GM19467 (cell line): ENCODE measurements around the gene KLKB1.
"Not testable (repeated sequence)": the region's sequence is repeated elsewhere in the genome, so short reads cannot be mapped to it uniquely, and the experiment has no call there.

Source experiments
- ATAC-seq: cut with Tn5 transposase; IDR thresholded peaks from one replicate; pipeline ENCODE4 v1.9.1; 2021; ENCODE audit warnings: mild to moderate bottlenecking, moderate library complexity; ENCODE audit not compliant: unreplicated experiment

KLKB1 gene

DNA sequence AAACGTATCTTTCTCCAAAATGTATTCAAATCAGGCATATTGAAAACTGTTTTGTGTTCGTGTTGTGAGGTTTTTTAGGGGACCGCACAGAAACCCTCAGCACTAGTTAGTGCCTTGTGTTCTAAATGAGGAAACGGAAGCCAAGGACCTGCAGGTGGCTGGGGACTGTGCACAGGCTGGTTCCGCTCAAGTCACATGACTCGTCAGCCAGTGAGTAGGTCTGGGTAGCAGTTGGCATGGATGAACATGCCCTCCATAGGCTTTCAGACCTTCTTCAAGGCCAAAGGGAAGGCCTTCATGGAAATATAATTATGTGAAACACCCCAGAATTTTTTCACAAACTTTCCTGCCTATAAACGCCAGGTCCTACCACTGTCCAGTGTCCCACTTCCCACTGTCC, 37.4 kb downstream of the KLKB1 start:
- no peak for ATAC-seq

DNA sequence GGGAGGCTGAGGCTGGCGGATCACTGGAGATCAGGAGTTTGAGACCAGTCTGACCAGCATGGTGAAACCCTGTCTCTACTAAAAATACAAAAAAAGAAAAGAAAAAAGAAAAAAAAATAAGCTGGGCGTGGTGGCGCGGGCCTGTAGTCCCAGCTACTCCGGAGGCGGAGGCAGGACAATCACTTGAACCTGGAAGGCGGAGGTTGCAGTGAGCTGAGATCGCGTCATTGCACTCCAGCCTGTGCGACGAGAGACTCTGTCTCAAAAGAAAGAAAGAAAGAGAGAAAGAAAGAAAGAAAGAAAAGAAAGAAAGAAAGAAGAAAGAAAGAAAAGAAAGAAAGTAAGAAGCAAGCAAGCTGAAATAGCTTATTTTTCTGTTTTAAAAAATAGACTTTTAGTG, 37.9 kb downstream of the KLKB1 start:
- not testable (repeated sequence) for ATAC-seq

DNA sequence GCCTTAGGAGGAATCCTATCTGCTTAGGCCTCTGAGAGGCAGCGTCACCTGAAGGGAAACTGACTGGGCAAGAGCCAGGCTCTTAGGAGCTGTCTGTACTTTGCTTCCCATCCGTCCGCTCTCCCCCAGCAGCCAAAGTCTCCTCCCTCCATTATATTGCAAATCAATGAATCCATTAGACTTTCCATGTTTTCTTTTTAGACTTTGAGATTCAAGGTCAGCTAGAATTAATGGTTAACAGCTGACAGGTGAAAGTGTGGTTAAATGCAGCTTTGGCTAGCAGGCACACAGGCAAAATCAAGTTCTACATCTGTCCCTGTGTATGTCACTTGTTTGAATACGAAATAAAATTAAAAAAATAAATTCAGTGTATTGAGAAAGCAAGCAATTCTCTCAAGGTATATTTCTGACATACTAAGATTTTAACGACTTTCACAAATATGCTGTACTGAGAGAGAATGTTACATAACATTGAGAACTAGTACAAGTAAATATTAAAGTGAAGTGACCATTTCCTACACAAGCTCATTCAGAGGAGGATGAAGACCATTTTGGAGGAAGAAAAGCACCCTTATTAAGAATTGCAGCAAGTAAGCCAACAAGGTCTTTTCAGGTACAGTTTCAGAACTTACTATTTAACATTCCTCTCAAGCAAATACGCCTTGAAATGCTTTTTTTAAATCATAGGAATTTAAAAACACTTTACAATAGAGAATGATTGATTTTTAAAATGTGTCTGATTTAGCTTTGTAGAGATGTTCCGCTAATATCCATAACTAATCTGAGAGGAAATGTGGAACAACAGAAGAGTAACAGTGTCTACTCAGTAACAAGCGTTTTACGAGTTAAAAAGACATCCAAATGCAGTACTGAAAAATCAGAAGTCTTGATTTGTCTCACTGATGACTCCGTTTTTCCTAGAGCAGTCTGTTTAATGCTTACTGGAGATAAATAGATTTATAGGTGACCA, 38.7 kb downstream of the KLKB1 start, which contains the start of gene F11:
TSS of gene F11 (plus strand) at position 507 of the 970 bp plus-strand sequence. CDS start 948 bp downstream, outside the sequence.
- no peak for ATAC-seq

DNA sequence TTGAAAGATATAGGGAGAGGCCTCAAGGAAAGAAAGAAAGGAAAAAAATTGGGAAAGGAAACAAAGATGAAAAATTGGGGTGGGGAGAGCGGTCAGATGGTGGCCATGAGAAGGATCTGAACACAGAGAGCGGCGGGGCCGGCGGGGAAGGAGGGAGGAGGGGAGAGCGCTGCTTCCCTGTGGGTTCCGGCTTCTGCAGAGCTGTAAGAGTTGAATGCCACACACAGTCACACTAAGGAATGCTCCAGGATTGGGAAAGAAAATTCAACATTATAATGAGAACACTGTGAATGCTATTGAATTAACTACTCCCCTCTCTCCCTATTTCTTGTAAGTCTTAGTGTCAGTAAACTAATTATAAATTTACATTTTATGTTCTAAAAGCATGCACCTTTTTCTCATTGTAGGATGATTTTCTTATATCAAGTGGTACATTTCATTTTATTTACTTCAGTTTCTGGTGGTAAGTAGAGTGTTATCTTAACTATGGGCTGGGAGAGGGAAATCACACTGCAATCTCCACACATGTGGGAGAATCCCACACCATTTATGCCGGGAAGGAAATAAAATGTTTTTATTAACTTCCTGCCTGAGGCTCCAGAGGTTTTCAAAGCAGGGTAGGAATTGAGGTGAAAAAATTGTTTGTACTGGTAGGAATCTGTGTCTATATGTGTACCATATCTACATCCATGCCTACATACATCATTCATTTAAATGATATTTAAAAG, 39.6 kb downstream of the KLKB1 start:
- no peak for ATAC-seq

DNA sequence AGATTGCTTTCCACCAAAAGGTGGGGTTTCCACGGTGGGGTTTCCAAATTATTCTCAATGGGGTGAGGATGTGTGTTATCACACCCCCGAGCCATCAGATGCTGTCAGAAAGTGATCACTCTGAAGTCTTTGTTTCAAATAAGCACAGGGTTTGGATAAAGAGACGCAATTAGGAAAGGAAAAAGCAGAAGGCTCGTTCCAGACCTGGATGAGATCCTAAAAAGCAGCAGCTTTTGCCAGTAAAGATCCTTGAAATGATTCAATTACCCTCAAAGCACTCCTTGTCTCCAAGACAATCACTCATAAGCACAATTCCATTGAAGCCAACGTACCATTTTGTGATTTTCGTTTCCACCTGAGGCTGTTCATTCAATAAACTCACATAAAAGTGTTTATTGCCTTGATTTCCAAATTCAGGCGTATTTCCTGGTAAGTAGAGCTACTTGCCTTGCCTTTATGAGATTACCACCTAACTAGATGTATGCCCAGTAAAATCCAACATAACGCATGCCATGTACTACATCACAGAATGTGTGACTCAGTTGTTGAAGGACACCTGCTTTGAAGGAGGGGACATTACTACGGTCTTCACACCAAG, 43.9 kb downstream of the KLKB1 start:
- no peak for ATAC-seq

DNA sequence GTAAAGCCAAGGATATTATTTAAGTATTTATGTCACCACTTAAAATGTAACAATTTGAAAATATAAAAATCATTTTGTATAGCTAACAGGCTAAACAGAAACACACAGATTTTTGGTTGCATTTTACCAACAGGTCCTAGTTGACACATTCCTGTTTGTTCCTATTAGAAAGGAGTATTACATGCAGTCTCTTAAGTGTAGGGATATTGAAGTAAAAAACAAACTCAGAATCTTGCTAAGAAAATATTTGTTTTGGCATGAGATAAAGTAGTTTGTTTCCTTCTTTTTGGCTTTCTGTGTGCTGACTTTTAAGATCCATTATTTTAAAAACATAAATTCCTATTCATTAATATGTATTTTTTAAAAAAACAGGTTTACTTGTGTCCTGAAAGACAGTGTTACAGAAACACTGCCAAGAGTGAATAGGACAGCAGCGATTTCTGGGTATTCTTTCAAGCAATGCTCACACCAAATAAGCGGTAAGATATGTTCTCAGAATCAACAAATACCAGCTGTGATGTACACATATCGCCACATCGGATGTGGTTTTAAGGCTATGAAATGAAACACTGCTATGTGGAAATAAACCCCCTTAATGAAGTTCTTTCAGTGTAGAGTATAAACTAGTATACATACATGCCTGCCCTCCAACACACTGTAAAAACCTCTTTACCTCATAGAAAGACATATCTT, 45.5 kb downstream of the KLKB1 start:
- ATAC-seq = no peak

DNA sequence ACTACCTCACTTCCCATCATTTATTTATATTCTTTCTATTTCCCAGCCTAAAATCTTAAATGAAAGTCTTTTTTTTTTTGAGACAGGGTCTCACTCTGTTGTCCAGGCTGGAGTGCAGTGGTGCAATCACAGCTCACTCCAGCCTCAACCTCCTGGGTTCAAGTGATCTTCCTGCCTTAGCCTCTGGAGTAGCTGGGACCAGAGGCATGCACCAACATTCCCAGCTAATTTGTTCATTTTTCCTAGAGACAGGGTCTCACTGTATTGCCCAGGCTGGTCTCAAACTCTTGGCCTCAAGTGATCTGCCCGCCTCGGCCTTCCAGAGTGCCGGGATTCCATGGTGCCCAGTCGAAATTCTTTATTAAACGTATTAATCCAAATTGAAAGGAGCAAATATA, 46.1 kb downstream of the KLKB1 start:
- ATAC-seq = not testable (repeated sequence)

DNA sequence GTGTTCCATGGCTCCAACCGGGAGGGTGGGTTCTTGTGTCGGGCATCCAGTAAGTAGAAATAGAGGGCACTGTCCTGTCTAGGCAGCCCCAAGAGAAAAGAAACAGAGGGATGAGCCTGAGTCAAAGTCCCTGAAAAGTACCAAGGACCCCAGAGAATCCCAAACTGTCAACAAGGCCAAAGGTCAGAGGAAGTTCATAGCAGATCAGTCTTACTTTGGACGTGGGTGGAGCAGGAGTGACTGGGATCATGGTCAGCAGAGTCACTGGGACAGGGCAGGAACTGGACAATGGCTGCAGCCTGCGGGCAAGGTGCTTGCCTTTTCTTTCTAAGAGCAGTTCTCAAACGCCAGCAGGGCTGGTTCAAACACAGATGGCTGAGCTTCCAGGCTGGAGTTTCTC, 56.0 kb downstream of the KLKB1 start:
- no peak for ATAC-seq

DNA sequence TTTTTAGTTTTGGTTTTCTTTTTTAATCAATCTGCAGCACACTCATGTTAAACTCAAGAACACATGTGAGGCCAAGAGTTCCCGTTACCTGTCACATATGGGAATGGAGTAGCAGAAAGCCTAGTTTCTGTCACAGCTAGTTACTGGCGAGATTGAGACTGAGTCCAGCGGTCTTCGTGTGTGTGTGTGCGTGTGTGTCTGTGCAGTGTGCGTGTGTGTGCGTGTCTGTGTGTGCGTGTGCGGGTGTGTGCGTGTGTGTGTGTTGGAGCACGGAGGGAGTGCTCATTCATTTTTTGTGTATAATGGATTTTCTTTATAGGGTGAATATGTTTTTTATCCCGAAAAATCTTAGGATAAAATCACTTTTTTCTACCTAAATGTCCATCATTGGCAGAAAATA, 57.8 kb downstream of the KLKB1 start:
- ATAC-seq = no peak

DNA sequence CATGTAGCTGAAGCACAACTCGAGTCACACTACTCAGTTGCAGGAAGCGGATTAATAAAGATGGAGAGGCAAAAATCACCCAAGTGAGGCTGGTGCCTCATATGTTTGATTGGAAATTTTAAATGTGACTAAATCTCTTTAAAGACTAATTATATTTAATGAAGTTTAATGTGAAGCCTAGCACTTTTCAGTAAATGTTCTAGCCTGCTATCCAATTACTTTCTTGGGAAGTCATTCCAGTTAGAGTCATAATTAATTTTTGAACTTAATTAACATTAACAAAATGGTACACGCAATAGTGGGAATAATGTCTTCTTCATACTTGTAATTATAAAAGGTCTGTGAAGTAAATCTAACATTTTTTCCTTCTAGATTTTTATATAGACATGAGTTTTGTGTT, 59.3 kb downstream of the KLKB1 start:
- no peak for ATAC-seq

DNA sequence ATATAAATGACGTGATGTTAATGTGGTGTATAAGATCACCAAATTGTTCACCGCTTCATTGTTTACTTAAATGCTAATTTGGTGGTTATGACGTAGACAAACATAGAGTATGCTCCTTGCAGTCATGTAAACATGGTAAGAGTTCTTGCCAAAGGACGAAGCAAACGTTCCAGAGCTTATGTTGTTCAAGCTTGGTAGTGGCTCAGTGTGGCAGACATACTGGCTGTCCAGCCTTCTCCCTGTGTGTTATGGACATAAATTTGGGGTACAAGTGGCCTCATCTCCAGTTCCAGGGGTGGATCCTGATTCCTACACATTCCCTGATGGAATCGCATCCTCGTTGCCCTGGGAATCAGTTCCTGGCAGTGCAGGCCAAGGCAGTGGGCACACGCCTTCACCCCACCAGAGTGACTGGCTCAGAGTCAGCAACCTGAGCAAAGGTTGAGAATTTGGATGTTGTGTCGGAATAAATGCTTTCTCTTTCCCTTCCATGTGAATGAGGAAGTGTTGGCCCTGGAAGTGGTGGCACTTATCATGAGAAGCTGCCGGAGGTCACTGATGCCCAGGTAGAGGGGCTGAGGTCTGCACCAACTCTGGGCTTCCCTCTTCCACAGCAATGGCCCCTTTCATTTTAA, 64.1 kb downstream of the KLKB1 start:
- ATAC-seq = no peak

DNA sequence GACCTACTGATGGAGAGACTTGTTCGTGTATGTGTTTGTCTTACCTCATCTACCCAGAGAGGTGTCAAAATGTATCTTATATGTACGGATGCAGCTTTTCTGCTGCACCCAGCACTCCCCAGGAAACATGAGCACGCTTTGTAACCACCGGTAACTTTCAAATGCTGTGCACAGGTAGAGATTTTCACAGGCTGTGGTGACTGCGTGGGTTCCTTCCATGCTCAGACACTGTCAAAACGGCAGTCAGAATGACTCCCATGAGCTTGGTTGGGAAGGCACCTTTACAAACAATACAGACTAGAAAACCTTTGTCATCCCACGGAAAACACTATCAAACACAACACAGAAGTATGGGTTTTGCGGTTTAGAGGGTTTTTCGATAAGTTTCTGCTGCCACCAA, 66.9 kb downstream of the KLKB1 start:
- ATAC-seq = no peak

DNA sequence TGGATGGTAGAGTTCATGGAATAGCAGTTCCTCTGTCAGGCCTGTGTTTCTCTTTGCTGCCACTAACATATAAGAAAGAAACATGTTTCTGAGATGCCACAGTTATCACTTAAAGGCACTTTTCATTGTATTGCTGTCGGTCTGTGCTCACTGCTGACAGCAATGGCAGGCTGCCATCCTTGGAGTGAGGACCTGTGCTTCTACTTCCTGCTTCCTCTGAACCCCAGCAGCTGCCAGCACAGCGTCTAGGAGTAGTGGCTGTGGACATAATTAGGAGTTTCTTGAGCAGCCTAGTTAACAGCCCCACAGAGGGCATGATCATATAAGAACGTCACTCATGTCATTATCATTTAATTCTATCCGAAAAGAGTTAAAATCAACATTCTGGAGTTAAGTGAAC, 69.2 kb downstream of the KLKB1 start:
- ATAC-seq = no peak

DNA sequence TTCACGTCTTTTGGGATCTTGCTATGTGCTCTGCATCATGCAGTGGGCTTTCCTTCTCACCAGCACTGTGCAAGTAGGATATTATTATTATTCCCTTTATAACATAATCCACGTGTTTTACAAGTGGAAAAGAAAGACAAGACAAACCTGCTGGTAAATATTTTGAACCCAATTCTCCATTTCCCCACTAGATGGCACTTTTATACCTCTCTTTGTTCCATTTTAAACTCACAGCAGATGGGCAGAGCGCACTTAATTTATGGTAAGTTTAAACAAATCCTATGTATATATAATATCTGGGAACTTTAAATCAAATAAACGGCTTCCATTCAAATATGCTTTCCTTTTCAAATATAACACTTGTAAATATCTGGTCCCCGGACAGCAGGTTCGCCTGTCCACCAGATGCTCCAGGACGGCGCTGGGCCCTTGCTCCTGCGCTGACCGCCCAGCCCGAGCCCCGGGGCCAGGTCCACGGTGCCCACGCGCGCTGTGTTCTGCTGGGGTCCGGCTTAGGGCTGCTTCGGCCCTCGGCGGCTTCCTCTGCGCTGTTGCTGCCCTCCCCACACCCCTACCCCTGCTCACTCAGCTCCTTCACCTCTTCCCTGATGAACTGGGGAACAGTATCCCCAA, 69.8 kb downstream of the KLKB1 start:
- no peak for ATAC-seq

DNA sequence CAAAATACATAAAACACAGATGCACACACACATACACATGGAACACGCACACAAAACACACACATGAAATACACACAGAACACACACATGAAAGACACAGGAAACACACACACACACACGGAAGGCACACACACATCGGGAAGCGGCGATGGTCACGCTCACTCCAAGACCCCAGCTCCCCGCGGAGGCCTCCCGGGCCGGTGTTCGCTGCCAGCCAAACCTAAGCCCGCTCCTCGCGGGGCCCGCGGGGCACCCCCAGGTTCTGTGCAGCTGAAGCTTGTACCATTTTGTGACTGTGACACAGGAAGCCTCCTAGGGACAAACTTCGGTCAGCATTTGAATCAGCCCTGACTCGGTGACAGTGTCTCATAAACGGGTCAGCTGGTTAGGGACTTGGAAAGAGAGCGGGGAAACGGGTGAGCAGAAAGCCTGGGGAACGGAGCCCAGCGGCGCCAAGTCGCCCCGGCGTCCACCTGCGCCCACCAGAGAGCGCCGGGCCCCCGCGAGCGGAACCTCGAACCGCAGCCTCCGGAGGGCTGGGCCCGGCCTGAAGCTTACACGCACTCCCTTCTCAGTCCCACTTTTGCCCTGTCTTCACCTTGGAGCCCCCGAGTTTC, 70.8 kb downstream of the KLKB1 start:
- ATAC-seq = no peak

DNA sequence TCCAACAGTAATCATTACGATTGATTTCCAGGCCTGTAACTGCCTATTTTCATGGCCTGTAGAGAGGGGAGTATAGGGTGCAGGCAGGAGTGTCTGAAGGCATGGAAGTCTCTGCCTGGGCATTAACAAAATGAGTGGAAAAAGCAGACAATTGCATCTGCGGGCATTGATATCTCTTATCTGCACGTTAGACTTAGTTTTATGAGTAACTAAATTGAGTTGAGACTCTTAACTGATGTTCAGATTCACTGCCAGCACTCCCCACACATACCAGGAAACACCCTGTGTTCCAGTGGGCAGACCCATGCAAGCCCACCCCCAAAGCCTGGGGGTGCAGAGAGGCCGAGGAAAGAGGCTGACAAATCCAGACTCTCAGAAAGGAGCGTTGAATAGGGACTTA, 72.0 kb downstream of the KLKB1 start:
- no peak for ATAC-seq

DNA sequence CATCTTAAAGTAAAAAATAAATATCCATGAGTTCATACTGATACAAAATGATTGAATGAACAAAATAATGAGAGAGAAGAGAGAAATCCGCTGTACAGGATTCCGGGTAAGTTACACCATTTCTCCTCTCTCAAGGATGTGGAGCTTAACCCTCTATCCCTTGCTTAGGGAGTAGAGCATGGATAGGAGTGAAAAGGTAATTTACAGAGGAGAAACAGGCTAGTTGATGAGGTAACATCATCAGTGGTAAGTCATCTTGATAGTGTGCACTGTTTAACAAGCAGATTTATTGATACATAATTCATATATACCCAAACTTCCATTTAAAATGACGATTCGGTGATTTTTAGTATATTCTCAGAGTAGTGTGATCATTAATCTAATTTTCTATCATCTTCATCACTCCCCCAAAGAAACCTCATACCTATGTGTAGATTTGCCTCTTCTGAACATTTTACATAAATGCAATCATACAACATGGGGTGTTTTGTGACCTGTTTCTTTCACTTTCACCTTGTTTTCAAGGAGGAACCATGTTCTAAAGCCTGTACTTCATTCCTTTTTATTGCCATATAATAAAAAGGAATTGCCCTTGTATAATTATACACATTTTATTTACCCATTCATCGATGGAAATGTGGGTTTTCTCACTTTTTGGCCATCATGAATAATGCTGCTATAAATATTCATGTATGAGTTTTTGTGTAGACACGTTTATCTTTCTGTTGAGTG, 73.5 kb downstream of the KLKB1 start:
- ATAC-seq = no peak

DNA sequence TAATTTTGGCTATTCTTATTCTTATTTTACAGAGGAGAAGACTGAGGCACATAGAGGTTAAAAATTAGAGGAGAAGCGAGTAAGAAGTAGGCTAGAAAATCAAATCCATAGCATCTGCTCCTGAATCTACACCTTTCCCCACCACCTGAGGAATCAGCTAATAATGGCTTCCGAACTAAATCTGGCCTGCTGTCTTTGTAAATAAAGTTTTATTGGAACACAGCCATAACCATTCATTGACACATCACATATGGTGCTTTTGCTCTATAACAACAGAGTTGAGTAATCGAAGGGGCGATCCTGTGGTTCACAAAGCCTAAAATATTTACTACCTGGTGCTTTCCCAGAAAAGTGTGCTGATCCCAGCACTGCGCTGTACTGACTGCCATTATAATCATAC, 76.9 kb downstream of the KLKB1 start:
- no peak for ATAC-seq
